Cardiac fibroblast (primary cell): ENCODE results near the gene CD24.
"Not testable (repeated sequence)": the region's sequence is repeated elsewhere in the genome, so short reads cannot be mapped to it uniquely, and the experiment has no call there.

Experiments used
- DNase-seq, 2 donors: peaks; one replicate each; pipeline versions ENCODE4 v3.0.0 to v3.0.0-alpha.2; 2010; ENCODE audit warnings: low read depth in 2 of 2
- H3K4me3 ChIP-seq, 2 donors: replicated peaks in 1 of 2; 1 replicate in 1 of 2; 2 replicates in 1 of 2; pipeline ENCODE4 v1.5.1; 2011; ENCODE audit warnings: low read depth in 2 of 2, low read length in 2 of 2, mild to moderate bottlenecking in 2 of 2, moderate library complexity in 1 of 2
- TF ChIP-seq, protein P1 (sequence below): IDR thresholded peaks from one replicate; pipeline ENCODE4 v1.5.1; 2011; ENCODE audit warnings: low read depth, mild to moderate bottlenecking, low read length, inconsistent platforms

CD24 gene

GRCh38 chr6:106995640-106996039 lies 21.1 kb upstream of the CD24 start:
- TF ChIP-seq, protein P1, sequence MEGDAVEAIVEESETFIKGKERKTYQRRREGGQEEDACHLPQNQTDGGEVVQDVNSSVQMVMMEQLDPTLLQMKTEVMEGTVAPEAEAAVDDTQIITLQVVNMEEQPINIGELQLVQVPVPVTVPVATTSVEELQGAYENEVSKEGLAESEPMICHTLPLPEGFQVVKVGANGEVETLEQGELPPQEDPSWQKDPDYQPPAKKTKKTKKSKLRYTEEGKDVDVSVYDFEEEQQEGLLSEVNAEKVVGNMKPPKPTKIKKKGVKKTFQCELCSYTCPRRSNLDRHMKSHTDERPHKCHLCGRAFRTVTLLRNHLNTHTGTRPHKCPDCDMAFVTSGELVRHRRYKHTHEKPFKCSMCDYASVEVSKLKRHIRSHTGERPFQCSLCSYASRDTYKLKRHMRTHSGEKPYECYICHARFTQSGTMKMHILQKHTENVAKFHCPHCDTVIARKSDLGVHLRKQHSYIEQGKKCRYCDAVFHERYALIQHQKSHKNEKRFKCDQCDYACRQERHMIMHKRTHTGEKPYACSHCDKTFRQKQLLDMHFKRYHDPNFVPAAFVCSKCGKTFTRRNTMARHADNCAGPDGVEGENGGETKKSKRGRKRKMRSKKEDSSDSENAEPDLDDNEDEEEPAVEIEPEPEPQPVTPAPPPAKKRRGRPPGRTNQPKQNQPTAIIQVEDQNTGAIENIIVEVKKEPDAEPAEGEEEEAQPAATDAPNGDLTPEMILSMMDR: no peak
- no peak for DNase-seq
- no peak overlapping the region for H3K4me3 ChIP-seq

- not testable (repeated sequence) for DNase-seq, H3K4me3 ChIP-seq
Measured at GRCh38 chr6:106989737-106990136, 15.2 kb upstream of the CD24 start.

- DNase-seq: no peak
- TF ChIP-seq, protein P1: no peak
- H3K4me3 ChIP-seq: no peak overlapping the region
Measured at GRCh38 chr6:106988664-106989063, 14.1 kb upstream of the CD24 start.

GRCh38 chr6:106981926-106982325 lies 7.4 kb upstream of the CD24 start:
- DNase-seq: no peak
- TF ChIP-seq, protein P1: no peak
- H3K4me3 ChIP-seq: no peak overlapping the region

DNA sequence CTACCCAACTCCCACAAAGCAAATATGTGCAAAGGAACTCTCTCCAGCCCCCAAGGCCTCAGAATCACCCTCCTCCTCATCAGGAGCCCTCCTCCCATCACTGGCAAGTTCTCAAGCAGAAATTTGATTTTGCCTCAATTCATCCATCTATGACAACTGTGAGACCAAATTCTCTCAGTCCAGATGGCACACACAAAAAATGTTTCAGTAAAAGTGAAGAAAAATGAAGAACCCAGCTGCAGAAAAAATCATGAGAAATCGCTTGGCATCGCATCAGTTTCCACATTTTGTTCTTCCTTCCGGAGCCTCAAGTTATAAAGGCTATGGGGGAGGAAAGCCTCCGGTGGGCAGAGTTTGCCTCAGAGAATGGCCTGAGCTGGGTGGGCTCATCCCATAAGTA lies 6.4 kb upstream of the CD24 start:
- TF ChIP-seq, protein P1: no peak
- H3K4me3 ChIP-seq: no peak overlapping the region
- no peak for DNase-seq

GRCh38 chr6:106979435-106979884 lies 4.9 kb upstream of the CD24 start:
- TF ChIP-seq, protein P1: peak; percentile 93
- DNase-seq: peak; percentile 86
- no peak overlapping the region for H3K4me3 ChIP-seq

GRCh38 chr6:106977246-106977645 lies 2.7 kb upstream of the CD24 start:
- no peak overlapping the region for H3K4me3 ChIP-seq
- TF ChIP-seq, protein P1: no peak
- DNase-seq: no peak
